Fibroblast of peridontal ligament (primary cell): Measurements from ENCODE around the gene ASTN2.

Experiments
- DNase-seq: peaks from one replicate; pipeline ENCODE4 v3.0.0-alpha.2; 2010; ENCODE audit errors: extremely low read depth

ASTN2 gene

DNA sequence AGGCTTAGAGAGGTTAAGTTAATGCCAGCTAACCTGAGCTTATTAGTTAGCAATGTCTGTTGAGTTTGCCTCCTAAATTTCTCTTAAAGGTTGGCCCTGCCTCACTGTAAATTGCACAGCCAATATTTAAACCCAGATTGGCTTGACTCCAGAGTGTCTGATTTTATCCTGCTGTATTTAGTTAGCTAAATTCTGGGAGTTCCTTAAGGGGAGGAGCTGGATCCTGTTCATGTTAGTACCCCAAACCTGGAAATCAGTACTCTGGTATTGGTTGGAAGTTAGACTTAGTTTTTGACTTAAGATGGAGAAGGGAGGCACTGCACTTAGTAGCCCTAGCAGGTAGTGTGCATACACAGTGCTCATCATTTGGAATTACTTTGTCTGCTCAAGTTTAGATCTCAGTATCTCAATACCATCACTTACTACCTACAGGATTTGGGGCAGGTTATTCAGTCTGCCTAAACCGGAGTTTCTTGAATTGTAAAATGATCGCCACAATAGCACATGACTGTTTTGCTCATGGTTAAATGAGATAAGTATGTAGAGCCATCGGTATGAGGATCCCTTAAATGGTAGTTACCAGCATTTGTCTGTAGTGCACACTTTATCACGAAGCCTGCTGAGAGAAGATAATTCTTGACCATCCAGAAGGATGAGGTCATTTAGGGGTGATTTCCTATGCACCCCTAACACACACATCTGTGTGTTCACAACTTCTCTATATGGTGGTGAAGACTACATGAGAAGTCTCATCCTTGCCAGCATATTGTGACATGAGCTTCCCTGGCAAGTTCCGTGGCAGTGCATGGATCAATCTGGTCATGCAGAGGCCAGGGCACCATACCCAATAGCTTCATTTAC lies 992.5 kb downstream of the ASTN2 start:
- DNase-seq = no peak

DNA sequence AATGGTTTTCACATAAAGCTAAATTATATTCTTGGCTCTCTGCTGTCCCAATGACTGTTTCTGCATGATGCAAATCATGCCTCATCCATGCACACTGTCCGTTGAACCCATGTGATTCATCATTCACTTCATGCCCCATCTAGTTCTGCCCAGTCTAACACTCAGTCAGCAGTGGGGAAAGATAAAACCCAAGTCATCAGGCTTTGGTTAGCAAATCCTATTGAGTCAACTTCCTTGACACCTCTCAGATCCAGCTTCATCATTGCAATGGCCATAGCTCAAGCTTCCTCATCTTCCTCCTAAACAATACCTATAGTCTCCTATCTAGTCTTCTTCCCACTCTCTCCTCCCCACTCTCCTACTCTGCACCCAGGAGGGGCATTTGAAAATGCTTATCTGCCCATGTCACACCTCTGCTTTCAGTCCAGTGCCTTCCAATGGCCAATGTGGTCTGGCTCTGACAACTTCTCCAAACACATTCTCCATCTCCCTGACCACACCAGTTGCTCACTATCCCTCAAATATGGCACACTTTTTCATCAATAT lies 993.8 kb downstream of the ASTN2 start:
- DNase-seq = peak; percentile 58

DNA sequence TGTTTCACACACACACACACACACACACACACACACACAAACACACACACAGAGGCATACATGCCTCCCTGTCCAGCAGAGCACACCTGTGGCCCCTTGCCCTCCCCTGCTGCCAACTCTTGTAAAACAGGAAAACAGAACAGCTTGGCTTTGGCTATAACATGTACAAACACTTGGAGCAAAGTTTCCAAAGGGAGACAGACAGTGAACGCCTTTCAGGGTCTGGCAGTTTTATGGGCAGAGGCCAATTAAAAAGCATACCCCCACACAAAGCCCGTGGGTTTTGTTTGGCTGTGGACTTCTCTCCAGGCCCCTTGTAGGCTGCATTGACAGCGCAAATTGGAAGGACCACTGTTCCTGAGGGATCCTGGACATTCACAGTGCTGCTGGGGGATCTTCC lies 995.7 kb downstream of the ASTN2 start:
- DNase-seq = no peak

DNA sequence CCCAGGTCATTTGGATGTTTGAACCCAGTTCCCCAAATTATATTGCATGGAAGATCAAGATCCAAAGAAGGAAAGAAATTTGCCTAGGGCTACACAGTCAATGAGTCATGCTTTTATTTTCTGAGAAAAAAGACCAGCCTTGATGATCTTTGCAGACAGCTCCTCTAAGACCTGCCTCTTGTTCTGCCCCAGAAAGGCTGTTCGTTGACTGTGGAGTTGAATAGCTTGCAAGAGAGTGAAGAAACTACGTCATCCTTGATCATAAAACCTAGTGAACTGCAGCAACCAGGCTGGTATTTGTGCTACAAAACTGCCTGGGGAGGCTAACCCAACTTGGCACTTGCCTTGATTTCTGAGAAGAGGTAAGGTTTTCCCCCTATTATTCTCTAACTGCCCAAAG lies 997.4 kb downstream of the ASTN2 start:
- DNase-seq = no peak

DNA sequence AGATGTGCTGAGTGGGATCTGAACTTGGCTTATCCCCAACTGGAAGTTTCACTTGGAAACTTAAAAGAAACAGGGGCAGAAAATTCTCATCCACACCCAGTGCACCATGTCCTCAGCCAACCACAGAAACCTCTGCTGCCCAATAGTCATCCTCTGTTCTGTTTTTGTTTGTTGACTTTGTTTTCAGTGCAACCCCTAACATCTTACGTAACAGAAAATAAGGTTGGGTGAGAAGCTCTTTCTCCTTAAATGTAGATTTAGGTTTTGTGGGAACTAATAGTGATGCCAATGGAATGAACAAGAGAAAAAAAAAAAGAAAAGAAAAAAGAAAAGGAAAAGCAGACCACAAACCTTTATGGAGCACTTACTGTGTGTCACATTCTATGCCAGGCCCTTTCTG lies 998.4 kb downstream of the ASTN2 start:
- DNase-seq = no peak

DNA sequence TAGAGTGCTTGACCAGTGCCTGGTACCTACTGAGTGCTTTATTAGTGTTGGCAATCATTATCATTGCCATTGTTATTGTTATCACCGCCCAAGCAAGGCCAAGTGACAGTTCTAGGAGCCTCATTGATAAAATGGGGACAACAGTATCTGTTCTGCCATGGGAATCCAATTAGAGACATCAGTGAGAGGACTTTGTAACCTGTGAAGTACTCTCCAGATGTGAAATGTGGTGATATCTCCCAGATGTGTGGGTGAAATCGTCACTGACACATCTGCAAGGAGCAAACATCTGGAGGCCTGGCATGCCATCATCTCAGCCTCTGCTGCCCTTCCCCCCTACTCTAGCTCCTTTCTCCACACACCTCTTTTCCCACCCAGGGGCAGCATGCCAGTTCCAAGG lies 1000.5 kb downstream of the ASTN2 start:
- no peak for DNase-seq

DNA sequence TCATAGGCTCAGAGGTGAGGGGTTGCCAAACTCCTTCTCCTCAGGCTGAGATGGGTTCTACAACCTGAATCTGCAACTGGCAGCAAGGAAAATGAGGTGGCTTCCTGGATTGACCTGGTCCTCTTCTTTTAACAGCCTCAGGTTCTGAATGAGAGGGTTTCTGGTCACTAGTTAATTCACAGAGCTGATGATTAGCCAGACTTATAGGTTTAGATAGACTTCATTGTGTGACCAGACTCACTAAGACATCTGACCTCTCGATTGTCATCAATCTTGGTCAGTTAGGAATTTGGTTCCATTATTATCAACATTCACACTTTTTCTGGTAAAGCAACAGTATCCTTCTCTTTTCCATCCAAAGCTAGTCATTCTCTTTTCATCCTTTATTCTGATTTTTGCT lies 1003.4 kb downstream of the ASTN2 start:
- DNase-seq = no peak

DNA sequence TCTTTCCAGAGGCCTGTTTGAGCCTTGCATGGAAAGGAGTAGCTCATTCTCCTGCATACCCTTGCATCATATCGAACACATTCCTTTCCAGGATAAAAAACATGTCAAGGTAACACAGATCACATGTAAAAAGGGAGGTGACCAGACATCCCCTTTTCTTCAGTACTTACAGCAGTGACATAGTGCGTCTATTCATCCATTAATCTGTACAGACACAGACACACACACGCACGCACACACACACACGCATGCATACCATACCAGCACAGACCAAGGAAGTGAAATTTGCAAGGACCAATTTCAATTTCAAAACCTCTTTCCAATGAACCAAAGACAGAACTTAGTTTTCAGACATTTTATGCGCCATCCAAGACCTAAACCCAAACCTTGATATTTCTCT lies 1005.2 kb downstream of the ASTN2 start:
- no peak for DNase-seq

DNA sequence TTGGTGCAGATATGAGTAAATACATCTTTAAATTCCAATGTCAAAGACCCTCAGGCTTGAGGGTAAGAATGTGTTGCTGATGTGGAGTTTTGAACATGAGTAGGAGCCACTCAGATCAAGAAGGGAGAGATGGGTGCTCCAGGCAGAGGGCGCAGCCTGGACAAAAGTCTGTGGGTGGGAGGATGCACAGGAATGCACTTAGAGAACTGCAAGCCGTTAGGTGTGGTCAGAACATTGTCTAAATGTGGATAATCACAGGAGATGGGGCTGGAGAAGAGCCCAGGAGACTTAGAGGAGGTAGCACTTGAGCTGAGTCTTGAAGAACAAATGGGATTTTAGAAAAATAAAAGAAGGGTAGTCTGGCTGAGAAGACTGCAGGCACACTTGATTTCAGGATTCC lies 1005.7 kb downstream of the ASTN2 start:
- no peak for DNase-seq

DNA sequence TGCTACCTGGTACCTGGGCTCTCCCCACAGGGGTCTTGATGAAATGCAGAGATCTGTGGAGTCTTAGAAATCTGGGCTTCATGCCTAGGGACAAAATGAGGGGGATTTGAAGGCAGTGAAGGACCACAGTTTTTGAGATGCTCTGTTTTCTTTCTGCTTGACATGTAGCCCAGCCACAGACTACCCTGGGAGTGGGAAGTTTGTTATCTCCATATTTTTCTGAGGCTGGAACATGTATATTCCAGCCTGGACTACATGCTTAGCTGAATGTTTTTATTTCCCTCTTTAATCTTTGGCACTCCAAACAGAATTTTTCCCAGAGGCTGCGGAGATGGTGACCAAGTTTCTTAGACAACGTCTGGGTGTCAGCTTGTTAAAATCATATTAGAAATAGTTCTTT lies 1008.4 kb downstream of the ASTN2 start:
- no peak for DNase-seq

DNA sequence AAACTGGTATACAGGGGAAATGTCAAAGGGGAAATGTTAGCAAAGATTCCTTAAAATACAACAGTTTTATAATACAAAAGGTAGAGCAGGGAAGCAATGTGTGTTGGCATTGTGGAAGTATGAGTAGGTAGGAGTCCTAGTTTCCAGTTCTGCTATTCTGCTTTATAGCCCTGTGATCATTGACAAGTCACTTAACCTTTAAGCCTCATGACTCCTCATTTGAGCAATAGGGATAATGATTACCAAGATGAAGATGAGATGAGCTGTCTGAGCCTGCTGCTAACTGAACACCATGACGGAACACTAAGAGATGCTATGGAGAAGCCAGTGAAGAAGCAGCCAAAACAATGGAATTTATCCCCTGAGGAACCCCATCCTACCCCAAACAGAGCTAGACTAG lies 1009.5 kb downstream of the ASTN2 start:
- DNase-seq = no peak

DNA sequence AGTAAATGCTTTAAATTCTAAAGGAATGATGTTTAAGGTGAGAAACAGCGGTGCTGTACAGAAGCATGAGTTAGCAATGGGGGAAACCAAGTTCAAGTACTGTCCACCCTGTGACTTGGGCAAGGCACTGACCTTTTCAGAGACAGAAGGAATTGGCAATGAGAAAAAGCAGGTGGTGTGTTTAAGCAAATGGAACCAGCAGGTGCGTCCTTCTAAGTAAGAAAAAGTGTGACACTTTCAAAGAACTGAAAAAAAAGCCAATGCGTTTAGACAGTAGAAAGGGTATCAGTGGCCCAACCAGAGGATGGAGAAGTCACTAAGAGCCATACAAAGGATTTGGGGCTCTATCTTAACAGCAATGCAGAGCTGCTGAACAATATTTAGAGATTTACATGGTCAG lies 1010.6 kb downstream of the ASTN2 start:
- no peak for DNase-seq

DNA sequence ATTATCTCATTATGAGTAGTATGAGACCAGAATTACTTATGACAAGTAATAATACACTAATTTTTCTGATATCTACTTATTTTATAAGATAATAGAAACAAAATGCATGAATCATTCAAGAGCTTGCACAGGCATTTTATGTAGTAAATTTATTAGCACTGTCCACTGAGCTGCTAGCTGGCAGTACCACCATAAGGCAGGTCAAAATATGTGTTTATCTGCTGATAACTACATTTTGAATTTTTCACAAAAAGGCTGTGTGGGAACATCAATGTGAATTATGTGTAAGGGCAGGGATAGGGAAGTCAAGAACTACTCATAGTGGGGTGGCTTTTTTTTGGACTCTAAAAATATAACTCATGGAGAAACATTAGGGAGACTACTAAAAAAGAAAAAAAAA lies 1011.7 kb downstream of the ASTN2 start:
- no peak for DNase-seq

DNA sequence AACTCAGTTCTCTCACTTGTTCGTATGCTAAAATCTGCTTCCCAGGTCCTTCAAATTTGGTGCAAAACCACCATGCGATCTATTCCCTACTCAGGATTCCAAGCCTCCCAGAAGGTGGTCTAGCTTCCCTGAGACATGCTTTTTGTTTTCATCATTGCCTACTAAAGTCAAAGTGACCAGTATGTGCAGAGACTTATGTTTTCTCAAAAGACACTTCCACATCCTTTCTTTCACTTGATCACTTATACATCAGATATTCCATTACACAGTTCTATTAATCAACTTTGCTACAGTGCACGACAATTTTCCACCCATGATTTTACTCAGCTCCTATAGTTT lies 1019.2 kb downstream of the ASTN2 start:
- DNase-seq = no peak

DNA sequence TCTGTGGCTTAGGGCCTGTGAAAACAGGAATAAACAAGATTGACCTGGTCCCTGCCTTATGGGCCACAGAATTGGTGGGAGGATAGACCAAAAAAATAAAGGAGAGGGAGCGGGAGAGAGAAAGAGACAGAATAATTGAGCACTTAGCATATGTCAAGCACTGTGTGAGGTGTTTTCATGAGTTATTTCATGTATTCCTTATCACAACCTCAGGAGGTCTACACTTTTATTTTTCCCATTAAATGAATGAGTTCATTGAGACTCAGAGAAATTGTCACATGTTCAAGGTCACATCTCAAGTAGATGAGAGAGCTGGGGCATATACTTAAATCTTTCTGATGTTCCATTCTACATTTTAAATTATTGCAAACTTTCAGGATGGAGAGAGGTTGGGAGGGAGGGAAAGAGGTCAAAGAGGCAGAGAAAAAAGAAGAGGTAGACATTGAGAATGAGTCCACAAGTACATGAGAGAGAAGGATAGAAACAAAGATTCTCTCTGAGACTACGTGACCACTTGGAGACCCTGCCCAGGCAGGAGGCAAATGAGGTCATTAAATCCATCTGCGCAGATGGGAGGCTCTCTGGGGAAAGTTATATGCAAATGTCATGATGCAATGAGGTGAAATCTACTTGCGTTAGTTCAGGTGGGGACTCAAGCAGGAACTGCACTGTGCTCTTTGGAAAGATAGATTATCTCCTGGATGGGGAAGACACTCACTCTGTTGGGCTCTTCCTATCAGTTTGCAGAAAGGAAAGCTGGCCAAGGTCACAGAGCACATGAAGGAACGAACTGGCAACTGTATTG lies 1019.8 kb downstream of the ASTN2 start:
- no peak for DNase-seq

DNA sequence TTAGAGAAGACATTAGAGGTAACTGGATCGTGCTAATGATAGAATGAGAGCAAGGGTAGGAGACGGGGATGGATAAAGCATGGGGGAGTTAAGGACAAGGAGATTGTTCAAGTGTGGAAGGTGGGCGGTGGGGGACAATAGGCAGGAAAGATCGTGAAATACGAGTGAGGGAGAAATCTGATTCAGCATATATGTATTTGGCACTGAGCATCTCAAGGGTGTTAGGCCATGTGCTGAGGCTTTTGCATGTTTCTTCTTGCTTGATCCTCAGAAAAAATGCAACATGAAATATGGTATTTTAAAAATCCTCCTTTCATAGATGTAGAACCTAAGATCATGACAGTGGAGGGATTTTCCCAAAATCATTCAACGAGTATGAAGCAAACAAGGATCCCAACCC lies 1020.8 kb downstream of the ASTN2 start:
- no peak for DNase-seq

DNA sequence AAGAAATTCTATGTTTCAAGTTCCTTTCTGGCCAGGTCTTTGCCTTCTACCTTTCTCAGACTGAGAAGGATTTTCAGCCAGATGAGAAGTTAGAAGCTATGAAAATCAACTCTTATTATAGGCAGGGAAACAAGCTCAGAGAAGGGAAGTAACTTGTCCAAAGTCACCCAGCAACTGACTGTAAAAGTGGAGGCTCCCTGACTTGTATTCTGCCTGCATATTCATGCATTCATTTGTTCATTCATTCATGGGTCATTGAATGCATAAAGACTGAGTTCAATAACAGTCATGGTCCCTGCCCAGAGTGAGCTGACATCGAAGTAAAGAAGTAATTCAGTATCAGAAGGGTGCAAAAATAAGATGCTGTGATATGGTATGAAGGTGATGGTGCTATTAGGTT lies 1021.7 kb downstream of the ASTN2 start:
- DNase-seq = no peak

DNA sequence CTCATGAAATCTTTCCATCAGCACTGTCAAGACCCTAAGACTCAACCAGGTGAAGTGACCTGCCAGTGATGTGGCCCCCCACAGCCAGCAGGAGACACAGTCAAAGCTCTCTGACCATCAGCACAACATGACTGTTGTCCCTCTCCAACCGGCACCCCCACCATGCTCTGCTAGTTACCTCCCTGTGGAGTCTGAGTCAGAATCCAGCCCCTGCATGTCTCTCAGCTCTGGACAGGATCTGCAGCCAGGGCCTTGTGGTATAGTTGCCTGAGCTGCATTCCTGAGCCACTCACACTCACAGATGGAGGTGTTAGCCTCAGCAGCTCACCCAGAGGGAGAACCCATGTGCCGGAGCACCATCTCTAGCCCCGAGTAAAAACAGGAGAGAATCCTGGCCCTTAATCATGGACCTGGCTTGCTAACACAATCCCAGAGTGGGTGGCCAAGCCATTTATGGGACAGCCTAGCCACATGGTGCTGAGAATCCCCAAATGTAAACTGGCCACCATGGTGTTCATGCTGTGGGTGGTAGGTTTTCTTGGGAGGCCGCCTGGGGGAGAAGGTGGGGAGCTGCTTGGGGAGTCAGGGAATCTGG lies 1023.5 kb downstream of the ASTN2 start:
- peak; percentile 67 for DNase-seq

DNA sequence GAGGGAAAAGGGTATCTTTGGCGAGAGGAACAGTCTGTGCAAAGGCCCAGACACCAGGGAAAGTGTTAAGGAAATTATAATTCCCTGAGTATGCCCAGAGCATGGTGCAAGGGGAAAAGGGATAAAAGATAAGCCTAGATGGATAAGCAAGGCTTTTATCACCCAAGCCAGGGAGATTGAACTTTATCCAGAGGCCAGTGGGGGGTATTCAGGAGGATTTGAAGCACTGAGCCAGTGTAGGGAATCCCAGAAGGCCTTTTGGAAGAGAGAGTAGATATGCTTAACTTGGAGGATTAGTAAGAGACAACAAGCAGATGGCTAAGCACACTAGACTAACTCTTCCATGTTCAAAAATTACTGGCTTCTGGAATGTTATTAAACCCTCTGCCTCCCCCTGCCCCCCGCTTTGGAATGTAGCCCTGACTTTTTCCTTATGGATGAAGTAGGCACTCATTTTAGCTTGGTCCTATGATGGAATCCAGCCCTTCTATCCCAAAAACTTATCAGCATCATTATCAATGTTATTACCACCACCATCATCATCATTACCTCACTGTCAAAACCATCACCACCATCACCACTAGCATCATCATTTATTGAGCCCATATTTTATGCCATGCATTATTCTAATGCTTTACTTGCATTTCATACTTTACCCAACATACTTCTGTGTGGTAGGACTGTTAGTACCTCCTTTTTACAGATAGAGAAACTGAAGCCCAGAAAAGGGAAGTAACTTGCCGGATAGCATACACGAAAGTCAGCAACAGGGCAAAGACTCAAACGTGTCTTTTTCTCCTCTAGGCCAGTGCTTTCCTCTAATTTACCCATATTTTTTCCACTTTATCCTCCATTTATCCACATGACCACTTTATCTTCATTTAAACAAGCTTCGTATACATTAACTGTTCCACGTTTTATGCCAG lies 1024.3 kb downstream of the ASTN2 start:
- no peak for DNase-seq

DNA sequence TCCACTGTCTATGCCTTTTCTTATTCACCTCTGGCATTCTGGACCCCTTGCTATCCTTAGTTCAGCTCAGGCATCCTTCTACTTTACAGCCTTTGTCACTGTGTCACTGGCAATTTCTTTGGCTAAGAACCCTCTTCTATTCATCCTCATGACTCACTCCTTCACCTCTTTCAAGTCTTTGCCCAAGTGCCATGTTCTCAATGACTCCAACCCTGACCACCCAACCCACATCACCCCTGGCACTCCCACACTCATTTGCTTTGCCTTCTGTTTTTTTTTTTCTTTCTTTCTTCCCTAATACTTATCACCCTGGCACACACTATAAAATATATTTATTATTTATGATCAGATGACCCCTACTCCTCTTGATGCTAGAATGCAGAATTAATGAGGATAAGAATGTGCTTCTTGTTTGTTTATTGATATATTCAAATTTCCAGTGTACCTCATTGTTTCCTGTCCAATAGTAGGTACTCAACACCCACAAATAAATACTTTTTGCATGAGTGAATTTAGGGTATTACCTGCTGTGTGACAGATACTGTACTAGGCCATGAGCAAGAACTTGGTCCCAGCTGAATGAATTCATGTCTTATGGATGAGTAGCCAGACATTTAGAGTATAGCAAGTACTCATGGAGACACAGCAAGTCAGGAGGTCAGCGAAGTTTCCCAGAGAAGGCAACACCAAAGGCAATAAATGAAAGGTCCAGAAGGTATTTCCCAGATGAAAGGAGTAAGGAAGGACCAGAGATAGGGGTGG lies 1025.1 kb downstream of the ASTN2 start:
- DNase-seq = no peak
